Aorta (tissue), 5 donors: ENCODE measurements around the gene ST7. TPM values are rescaled to one million over a fixed set of nuclear protein-coding genes. Genes with fewer than 3 reads are reported as not detected.
A peak's percentile ranks its signal among the peaks of the same experiment; 100 is the strongest.

ENCODE experiments used
- ATAC-seq: fragments of 200-7000 bp; cut with Tn5 transposase; one replicate; pipeline ENCODE4 v1.9.1; 2022; ENCODE audit warnings: moderate library complexity; ENCODE audit not compliant: low FRiP score
- DNase-seq, 2 donors: peaks; one replicate each; pipeline ENCODE4 v3.0.0-alpha.2; 2020
- H3K27ac ChIP-seq, 2 donors: one replicate each; pipeline ENCODE4 v1.5.1; 2013; ENCODE audit warnings: low read length in 2 of 2, mild to moderate bottlenecking in 2 of 2, moderate library complexity in 2 of 2, control low read depth in 1 of 2, inconsistent platforms in 1 of 2, low read depth in 1 of 2
- H3K27me3 ChIP-seq, 2 donors: one replicate each; pipeline ENCODE4 v1.6.1; 2013; ENCODE audit warnings: control low read depth in 1 of 2, low read length in 1 of 2, mild to moderate bottlenecking in 1 of 2, moderate library complexity in 1 of 2; ENCODE audit not compliant: insufficient read depth in 2 of 2, control insufficient read depth in 1 of 2
- H3K36me3 ChIP-seq, 2 donors: one replicate each; pipeline ENCODE4 v1.6.1; 2013; ENCODE audit warnings: control low read depth in 1 of 2, low read length in 1 of 2, mild to moderate bottlenecking in 1 of 2; ENCODE audit not compliant: insufficient read depth in 2 of 2, control insufficient read depth in 1 of 2
- H3K4me1 ChIP-seq, 2 donors: one replicate each; pipeline ENCODE4 v1.6.1; 2013; ENCODE audit warnings: low read length in 2 of 2, control low read depth in 1 of 2, mild to moderate bottlenecking in 1 of 2, moderate library complexity in 1 of 2; ENCODE audit not compliant: insufficient read depth in 2 of 2, control insufficient read depth in 1 of 2
- H3K4me3 ChIP-seq, 2 donors: one replicate each; pipeline ENCODE4 v1.5.1; 2013; ENCODE audit warnings: low read length in 2 of 2, control low read depth in 1 of 2, mild to moderate bottlenecking in 1 of 2
- H3K9me3 ChIP-seq: one replicate; pipeline ENCODE4 v1.6.1; 2013; ENCODE audit warnings: mild to moderate bottlenecking, low read length; ENCODE audit not compliant: control insufficient read depth
- WGBS, 2 donors: extraction: QIAGEN DNeasy Blood & Tissue Kit; methylation state at CpG; one replicate each; pipeline ENCODE4 v1.1.7; 2013; 5-methylcytosine and 5-hydroxymethylcytosine counted together
- intact Hi-C, 2 donors: fragments of 100-400 bp; cut with DNase I; formaldehyde crosslinking; loops; one replicate each; pipeline versions ENCODE4 v1.14.2 to v1.15.0; 2022
- polyA plus RNA-seq, 2 donors: library from polyadenylated mRNA; stranded (reverse); fragments of 200-250 nt; gene quantifications; one replicate each; pipeline ENCODE4 v1.2.3, GENCODE V29; 2013
- total RNA-seq, 2 donors: library from RNA; stranded (reverse); fragmentation: NEBNext Ultra II Directional; extraction: Animal tissue kit (Norgen Biotek cat#: 25700); gene quantifications; one replicate each; pipeline ENCODE4 v1.2.1, GENCODE V29; 2021
- donor health status: healthy with polysubstance abuse.
- donor health status: Bipolar disorder and iron deficiency.
- donor health status: DM: no; HTN: no; CAD: no.
- donor health status: DM: no; HTN: no; CAD: no.
- donor health status: DM: yes; HTN: yes; CAD: no.

ST7 gene
- total and polyA plus RNA-seq, 4 donors: 24.2 to 35.3 (median 31.9) TPM

DNA sequence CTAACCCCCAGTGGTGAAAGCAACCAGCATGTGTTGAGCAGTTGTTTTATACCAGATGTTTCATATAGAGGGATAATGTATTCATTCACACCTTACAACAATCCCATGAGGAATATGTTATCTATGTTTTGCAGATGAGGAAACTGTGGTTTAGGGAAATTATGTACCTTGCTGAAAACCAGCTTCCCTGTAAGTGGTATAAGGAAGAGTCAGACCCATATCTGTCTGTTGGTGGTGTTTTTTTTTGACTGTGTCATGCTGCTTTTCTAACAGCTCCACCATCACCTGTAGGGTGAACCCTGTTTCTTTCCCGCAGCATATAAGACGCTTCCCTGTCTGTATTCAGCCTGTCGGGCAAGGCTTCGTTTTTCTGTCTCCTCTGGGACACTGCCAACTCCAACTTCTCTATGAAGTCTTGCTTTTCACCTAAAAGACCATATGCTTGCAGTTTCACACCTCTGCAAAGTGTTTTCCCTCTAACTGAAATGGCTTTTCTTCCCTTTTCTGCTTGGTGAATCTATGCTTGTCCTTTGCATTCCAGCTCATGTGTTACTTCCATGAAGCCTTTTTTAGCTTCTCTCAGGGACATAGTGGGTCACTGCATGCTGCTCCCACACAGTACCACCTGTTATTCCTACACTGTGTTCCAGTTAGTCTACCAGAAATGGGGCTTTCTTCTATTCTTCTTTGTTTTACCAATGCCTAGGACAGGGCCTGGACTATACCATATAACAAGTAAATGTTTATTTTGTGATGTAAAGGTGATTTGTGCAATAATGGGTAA lies 92.8 kb downstream of the ST7 start:
- Histone ChIP-seq H3K27me3 (no peaks in the 10 kb centered on the region), H3K36me3 (no peaks in the 10 kb centered on the region), H3K4me3 (no peak overlapping the region), H3K9me3 (no peaks in the 10 kb centered on the region), H3K4me1 (peaks cover 4 to 13% of the 10 kb centered on the region in 2 donors), H3K27ac (no peak overlapping the region)
- intact Hi-C loops: no loop called here
- ATAC-seq (no peak), DNase-seq (no peak)
- WGBS, 2 donors: 56 to 63% methylated on average over 4 of the region's 4 CpGs

DNA sequence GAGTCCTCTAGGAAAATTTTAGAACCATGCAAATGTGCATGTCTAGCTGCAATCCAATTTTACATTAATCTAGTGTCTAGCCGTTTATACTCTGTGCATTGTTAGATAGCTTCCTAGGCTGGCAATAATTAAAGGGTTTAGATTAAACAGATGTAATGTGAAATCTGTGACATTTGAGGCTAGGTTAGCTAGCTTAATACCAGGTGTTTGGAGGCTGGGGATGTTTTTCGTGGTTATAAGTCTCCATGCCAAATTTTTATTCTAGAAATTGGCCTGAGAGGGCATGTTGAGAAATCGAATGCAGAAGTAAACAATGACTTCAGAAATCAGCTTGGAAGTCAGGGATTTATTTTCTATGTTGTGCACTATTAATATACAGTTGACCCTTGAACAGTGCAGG lies 94.2 kb downstream of the ST7 start:
- Histone ChIP-seq H3K4me3 (no peak overlapping the region), H3K9me3 (no peaks in the 10 kb centered on the region), H3K4me1 (peaks cover 9 to 18% of the 10 kb centered on the region in 2 donors), H3K27ac (no peak overlapping the region), H3K27me3 (no peaks in the 10 kb centered on the region), H3K36me3 (no peaks in the 10 kb centered on the region)
- WGBS, 2 donors: 15 to 17% methylated on average over 3 of the region's 3 CpGs
- ATAC-seq (no peak), DNase-seq (no peak)
- intact Hi-C loops: no loop called here

DNA sequence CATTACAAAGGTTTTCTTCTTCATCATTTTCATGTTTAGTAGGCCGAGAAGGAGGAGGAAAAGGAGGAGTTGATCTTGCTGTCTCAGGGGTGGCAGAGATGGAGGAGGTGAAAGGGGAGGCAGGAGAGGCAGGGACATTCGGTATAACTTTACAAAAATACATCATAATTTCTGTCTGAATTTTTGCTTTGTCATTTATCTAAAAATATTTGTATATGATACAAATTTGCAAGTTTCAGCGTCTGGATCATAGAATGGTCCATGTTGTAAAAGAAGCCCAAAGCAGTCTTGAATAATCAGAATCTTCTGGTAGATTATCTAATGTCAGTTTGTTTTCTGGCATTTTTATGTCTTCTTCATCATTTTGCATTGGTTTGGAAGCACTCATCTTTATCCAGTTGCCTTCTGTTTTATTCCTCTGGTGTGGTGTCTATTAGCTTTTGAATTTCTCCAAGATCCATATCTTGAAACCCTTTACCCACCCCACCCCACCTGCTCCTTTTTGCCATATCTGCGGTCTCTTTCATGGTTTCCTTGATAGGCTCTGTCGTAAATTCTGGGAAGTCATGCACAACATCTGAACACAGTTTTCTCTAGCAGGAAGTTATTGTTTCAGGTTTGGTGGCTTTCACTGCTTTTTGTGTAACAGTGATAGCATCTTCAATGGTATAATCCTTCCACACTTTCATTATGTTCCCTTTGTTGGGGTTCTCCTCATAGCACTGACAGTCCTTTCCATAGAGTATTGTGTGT lies 95.0 kb downstream of the ST7 start:
- ATAC-seq (no peak), DNase-seq (no peak)
- Histone ChIP-seq H3K27ac (no peak overlapping the region), H3K9me3 (no peaks in the 10 kb centered on the region), H3K4me3 (no peak overlapping the region), H3K36me3 (no peaks in the 10 kb centered on the region), H3K27me3 (no peaks in the 10 kb centered on the region), H3K4me1 (peaks cover 9 to 16% of the 10 kb centered on the region in 2 donors)
- intact Hi-C loops: no loop called here
- WGBS, 2 donors: 82 to 85% methylated on average over 5 of the region's 5 CpGs

DNA sequence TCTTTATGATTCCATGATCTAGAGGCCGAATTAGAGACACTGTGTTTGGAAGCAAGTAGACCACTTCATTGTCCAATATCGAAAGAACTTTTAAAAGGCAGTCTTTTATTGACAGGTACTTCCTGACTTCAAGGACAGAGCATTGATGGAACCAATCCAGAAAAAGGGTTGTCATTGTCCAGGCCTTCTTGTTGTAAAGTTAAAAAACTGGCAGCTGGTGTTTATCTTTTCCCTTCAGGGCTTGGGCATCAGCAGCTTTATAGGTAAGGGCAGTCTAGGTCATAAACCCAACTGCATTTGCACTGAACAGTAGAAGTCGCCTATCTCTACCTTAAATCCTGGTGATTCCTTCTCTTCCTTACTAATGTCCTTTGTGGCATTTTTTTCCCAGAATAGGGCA lies 95.6 kb downstream of the ST7 start:
- H3K27ac ChIP-seq: no peak overlapping the region
- ATAC-seq: no peak
- WGBS, 2 donors: 93 to 97% methylated on average over 3 of the region's 3 CpGs
- no peak for DNase-seq
- no peak overlapping the region for H3K4me3 ChIP-seq
- intact Hi-C loops: no loop called here
- peaks cover 8 to 14% of the 10 kb centered on the region in 2 donors for H3K4me1 ChIP-seq
- no peaks in the 10 kb centered on the region for H3K27me3 ChIP-seq
- no peaks in the 10 kb centered on the region for H3K9me3 ChIP-seq
- H3K36me3 ChIP-seq: no peaks in the 10 kb centered on the region

DNA sequence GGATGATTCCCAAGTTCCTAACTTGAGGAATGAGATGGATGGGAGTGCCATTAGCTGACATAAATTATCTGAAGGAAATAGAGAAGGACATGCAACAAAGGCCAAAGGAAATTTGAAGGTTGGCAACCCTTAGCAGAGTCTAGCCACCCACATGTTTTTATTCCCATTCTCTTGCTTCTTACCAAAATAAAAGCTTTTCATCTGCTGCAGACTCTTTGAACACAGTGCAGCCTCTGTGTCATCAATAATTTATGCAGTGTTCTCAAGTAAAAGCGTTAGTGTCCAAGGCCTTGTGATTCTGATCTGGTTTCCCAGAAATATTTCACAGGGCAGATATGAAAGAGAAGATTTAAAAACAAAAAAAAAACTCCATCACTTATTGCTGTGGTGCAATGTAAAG lies 98.5 kb downstream of the ST7 start:
- 4 to 6% methylated on average over 1 of the region's 1 CpG for WGBS, 2 donors
- Histone ChIP-seq H3K27me3 (no peaks in the 10 kb centered on the region), H3K9me3 (no peaks in the 10 kb centered on the region), H3K4me1 (peaks cover 5 to 18% of the 10 kb centered on the region in 2 donors), H3K27ac (no peak overlapping the region), H3K4me3 (no peak overlapping the region), H3K36me3 (no peaks in the 10 kb centered on the region)
- ATAC-seq (peak; percentile 63), DNase-seq (no peak)
- intact Hi-C loops: no loop called here

DNA sequence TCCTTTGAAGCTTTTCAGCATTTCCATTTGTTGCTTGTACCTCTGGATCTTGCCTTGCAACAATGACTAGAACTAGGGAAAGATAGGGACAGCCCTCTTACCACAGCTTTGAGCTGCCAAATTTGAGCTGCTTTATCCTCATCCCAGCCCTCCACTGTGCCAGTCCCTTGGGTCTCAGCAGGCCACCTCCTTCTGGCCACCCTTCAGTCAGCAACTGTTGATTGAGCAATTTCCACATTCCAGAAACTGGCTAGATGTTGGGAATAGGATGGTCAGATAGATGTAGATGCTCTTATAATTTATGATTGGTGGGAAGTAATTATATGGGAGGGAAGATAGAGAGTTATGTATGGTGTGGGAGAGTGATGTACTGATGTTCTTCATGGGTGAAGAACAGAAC lies 100.1 kb downstream of the ST7 start:
- Histone ChIP-seq H3K27me3 (no peaks in the 10 kb centered on the region), H3K36me3 (no peaks in the 10 kb centered on the region), H3K4me3 (no peak overlapping the region), H3K4me1 (peaks cover 5 to 12% of the 10 kb centered on the region in 2 donors), H3K27ac (no peak overlapping the region), H3K9me3 (no peaks in the 10 kb centered on the region)
- intact Hi-C loops: no loop called here
- ATAC-seq: peak; percentile 50
- DNase-seq: no peak

DNA sequence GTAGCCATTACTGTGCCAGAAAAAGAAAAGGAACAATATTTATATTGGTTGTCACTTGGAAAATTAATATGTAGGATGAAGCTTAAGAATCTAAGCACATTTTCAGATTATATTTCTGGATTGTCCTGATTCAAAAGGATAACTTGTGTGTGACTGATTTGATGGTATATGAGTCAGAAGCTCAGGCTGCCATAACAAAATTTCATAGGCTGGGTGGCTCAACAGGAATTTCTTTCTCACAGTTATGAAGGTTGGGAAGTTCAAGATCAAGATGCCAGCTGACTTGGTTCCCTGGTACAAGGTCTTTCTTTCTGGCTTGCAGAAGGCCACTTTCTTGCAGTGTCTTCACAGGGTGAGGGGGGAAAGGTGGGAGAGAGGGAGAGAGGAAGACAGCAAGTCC lies 108.5 kb downstream of the ST7 start:
- Histone ChIP-seq H3K27ac (no peak overlapping the region), H3K9me3 (no peaks in the 10 kb centered on the region), H3K4me3 (no peak overlapping the region), H3K27me3 (no peaks in the 10 kb centered on the region), H3K36me3 (no peaks in the 10 kb centered on the region), H3K4me1 (peaks cover 0 to 4% of the 10 kb centered on the region in 2 donors)
- no peak for DNase-seq
- ATAC-seq: no peak
- intact Hi-C loops: loop anchor here in 1 of 2 donors (5.0 kb wide), 1 partner anchor 39 kb away; no protein-coding TSS in a partner anchor

DNA sequence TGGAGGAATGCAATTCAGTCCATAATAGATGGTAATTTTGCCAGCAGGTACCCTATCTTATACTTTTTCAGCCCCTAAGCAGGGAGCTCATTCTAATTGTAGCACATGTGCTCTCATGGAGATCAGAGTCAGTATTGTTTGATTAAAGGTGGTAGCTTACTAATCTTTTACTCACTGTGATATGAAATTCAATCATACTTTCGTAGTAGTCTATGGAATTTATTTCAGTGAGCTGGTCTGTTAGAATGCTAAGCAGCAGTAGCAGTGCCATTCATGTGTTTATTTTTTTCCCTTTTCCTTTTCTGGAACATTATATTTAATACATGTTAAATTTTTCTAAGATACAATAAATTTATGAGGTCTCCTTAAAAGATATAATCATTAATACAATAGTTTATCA lies 109.0 kb downstream of the ST7 start:
- intact Hi-C loops: loop anchor here in 1 of 2 donors (5.0 kb wide), 1 partner anchor 40 kb away; no protein-coding TSS in a partner anchor

DNA sequence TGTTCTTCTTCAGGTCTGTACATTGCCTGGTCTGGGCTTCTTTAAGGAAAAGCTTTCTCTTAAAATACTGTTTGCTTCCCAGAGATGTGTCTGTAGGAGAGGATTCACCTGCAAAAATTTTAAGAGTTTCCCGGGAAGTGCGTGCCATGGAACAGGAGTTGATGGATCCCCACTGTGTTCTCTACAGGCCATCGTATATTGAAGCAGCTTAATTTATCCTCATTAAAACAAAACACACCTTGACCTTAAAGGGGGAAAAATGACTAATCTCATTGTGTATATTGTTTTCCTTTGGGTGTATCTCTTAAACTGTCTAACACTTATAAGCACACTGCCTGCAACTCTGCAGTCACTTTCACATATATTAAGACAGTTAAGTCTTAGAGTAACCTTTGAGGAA lies 111.4 kb downstream of the ST7 start:
- no peak overlapping the region for H3K4me3 ChIP-seq
- 96 to 97% methylated on average over 3 of the region's 3 CpGs for WGBS, 2 donors
- H3K27ac ChIP-seq: no peak overlapping the region
- intact Hi-C loops: loop anchor here in 1 of 2 donors (5.0 kb wide), 1 partner anchor 42 kb away; no protein-coding TSS in a partner anchor
- ATAC-seq (no peak), DNase-seq (no peak)
- no peaks in the 10 kb centered on the region for H3K27me3 ChIP-seq
- H3K9me3 ChIP-seq: no peaks in the 10 kb centered on the region
- peaks cover 2 to 4% of the 10 kb centered on the region in 2 donors for H3K4me1 ChIP-seq
- H3K36me3 ChIP-seq: no peaks in the 10 kb centered on the region

More for the DNA sequence above, 109.0 kb downstream of the ST7 start:
- Histone ChIP-seq H3K27me3 (no peaks in the 10 kb centered on the region), H3K9me3 (no peaks in the 10 kb centered on the region), H3K27ac (no peak overlapping the region), H3K4me3 (no peak overlapping the region), H3K4me1 (peaks cover 0 to 4% of the 10 kb centered on the region in 2 donors), H3K36me3 (no peaks in the 10 kb centered on the region)
- ATAC-seq: no peak
- DNase-seq: no peak
- 78 to 80% methylated on average over 1 of the region's 1 CpG for WGBS, 2 donors
